HL-60 (cell line): ENCODE results near the gene ESYT2.

Source experiments
- DNase-seq, 2 experiments: peaks; one replicate each; pipeline ENCODE4 v3.0.0-alpha.2; 2010 to 2020; ENCODE audit warnings: low read depth in 1 of 2, low spot score in 1 of 2
- H3K27ac ChIP-seq: fragments of 250-450 bp; sonication (Bioruptor Pico); replicated peaks from 2 replicates; pipeline ENCODE4 v1.5.1; 2020; ENCODE audit warnings: mild to moderate bottlenecking, moderate library complexity
- H3K27me3 ChIP-seq: fragments of 250-450 bp; sonication (Bioruptor Pico); 2 replicates; pipeline ENCODE4 v1.5.1; 2021; ENCODE audit warnings: mild to moderate bottlenecking, moderate library complexity; ENCODE audit not compliant: insufficient read depth, poor library complexity, severe bottlenecking
- H3K4me3 ChIP-seq: replicated peaks from 2 replicates; pipeline ENCODE4 v1.5.1; 2011; ENCODE audit warnings: mild to moderate bottlenecking, control low read depth, low read length; ENCODE audit not compliant: insufficient read depth
- GABPA ChIP-seq: IDR thresholded peaks from 2 replicates; pipeline ENCODE4 v1.6.1; 2012; ENCODE audit warnings: low read depth
- POLR2AphosphoS5 ChIP-seq: IDR thresholded peaks from 2 replicates; pipeline ENCODE4 v1.6.1; 2012; ENCODE audit warnings: low read depth
- SPI1 ChIP-seq: IDR thresholded peaks from 2 replicates; pipeline ENCODE4 v1.6.1; 2012; ENCODE audit warnings: low read depth, mild to moderate bottlenecking, borderline replicate concordance
- TF ChIP-seq, protein P1 (sequence below): IDR thresholded peaks from 2 replicates; pipeline ENCODE4 v1.6.1; 2012; ENCODE audit warnings: low read depth; ENCODE audit not compliant: insufficient replicate concordance
- TF ChIP-seq, protein P2 (sequence below): IDR thresholded peaks from one replicate; pipeline ENCODE4 v1.5.1; 2011; ENCODE audit warnings: low read length, control low read depth, inconsistent platforms; ENCODE audit not compliant: insufficient read depth

ESYT2 gene

DNA sequence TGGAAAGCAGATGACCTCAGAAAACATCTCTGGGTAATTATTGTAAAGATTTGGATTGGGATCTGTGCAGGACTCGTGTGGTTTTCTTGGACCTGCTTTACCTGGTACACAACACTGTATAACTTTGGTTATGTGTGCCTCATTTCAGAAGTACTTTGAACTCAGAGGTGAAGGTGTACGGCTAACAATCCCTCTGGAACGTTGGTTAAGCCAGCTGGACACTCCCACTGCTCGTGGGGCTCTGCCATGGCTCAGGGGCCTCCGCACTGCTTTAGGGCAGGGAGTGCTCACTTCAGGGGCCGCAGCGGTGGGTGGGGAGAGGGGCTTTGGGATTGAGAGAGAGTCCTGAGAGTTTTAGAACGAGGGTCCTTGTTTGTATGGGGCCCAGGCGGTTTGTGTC, 40.6 kb upstream of the ESYT2 start:
- no peaks in the 10 kb centered on the region for H3K27me3 ChIP-seq
- H3K4me3 ChIP-seq: no peak overlapping the region
- TF ChIP-seq SPI1: no peak
- TF ChIP-seq, protein P1, sequence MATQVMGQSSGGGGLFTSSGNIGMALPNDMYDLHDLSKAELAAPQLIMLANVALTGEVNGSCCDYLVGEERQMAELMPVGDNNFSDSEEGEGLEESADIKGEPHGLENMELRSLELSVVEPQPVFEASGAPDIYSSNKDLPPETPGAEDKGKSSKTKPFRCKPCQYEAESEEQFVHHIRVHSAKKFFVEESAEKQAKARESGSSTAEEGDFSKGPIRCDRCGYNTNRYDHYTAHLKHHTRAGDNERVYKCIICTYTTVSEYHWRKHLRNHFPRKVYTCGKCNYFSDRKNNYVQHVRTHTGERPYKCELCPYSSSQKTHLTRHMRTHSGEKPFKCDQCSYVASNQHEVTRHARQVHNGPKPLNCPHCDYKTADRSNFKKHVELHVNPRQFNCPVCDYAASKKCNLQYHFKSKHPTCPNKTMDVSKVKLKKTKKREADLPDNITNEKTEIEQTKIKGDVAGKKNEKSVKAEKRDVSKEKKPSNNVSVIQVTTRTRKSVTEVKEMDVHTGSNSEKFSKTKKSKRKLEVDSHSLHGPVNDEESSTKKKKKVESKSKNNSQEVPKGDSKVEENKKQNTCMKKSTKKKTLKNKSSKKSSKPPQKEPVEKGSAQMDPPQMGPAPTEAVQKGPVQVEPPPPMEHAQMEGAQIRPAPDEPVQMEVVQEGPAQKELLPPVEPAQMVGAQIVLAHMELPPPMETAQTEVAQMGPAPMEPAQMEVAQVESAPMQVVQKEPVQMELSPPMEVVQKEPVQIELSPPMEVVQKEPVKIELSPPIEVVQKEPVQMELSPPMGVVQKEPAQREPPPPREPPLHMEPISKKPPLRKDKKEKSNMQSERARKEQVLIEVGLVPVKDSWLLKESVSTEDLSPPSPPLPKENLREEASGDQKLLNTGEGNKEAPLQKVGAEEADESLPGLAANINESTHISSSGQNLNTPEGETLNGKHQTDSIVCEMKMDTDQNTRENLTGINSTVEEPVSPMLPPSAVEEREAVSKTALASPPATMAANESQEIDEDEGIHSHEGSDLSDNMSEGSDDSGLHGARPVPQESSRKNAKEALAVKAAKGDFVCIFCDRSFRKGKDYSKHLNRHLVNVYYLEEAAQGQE: no peak
- TF ChIP-seq, protein P2, sequence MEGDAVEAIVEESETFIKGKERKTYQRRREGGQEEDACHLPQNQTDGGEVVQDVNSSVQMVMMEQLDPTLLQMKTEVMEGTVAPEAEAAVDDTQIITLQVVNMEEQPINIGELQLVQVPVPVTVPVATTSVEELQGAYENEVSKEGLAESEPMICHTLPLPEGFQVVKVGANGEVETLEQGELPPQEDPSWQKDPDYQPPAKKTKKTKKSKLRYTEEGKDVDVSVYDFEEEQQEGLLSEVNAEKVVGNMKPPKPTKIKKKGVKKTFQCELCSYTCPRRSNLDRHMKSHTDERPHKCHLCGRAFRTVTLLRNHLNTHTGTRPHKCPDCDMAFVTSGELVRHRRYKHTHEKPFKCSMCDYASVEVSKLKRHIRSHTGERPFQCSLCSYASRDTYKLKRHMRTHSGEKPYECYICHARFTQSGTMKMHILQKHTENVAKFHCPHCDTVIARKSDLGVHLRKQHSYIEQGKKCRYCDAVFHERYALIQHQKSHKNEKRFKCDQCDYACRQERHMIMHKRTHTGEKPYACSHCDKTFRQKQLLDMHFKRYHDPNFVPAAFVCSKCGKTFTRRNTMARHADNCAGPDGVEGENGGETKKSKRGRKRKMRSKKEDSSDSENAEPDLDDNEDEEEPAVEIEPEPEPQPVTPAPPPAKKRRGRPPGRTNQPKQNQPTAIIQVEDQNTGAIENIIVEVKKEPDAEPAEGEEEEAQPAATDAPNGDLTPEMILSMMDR: no peak
- TF ChIP-seq POLR2AphosphoS5: no peak
- TF ChIP-seq GABPA: no peak
- DNase-seq: no peak
- H3K27ac ChIP-seq: no peak overlapping the region

DNA sequence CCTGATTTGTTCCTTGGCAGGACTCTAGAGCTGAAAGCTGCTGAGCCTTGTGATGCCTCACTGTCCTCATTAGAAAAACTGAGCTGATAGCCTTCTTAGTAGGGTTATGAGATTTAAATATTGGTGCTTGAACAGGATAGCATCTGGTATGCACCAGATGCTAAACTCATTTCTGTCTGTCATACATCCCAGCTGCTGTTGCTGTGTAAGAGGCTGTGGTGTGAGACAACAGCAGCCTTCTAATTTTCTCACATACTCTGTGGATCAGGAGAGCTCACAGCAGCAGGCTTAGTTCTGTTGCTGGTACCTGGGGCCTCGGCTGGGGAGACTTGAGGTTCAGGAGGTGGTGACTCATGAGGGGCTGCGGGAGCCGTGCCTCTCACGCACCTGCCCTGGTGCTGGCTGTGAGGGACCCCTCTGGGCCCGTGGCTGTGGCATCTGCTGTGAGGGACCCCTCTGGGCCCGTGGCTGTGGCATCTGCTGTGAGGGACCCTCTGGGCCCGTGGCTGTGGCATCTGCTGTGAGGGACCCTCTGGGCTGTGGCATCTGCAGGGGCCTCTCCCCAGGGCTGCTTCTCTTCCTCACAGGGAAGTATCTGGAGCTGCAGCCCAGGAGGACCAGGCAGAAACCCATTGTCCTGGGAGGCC, 39.6 kb upstream of the ESYT2 start:
- TF ChIP-seq, protein P1: no peak
- no peak for TF ChIP-seq SPI1
- TF ChIP-seq, protein P2: no peak
- no peak for TF ChIP-seq POLR2AphosphoS5
- no peak for TF ChIP-seq GABPA
- Histone ChIP-seq H3K27me3 (no peaks in the 10 kb centered on the region), H3K4me3 (no peak overlapping the region), H3K27ac (no peak overlapping the region)
- DNase-seq: no peak

DNA sequence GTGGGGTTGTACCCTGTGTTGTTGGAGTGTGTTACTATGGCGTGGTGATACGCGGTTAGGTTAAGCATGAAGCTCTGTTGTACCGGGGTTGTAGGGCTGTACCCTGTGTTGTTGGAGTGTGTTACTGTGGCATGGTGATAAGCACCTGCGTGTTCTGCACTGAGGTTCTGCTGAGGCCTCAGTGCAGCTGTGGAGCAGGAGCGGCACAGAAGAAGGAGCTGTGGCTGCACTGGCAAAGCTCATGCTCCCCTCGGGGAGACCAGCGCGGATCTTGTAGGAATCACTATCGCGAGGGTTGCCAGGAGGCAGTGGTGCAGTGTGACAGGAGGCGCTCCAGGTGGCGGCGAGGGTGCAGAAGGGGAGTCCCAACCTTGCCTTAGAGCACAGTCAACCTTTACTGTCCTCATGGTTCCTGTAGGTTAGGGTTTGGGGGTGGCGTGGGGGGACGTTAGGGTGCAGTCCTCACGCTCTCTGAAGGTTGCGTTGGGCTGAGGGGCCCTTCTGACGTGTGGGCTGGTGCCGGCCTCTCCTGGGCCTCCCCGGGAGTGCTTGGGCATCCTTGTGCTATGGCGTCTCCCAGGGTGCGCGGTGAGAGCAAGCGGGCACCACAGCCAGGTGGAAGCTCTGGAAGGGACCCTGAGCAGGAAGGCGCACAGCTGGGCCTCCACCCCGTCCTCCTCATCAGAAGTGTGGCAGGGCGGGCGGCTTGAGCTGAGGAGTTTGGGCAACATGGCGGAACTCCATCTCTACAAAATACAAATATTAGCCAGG, 38.1 kb upstream of the ESYT2 start:
- TF ChIP-seq GABPA: no peak
- TF ChIP-seq, protein P1: no peak
- TF ChIP-seq, protein P2: no peak
- TF ChIP-seq POLR2AphosphoS5: no peak
- no peak for TF ChIP-seq SPI1
- H3K4me3 ChIP-seq: no peak overlapping the region
- H3K27me3 ChIP-seq: no peaks in the 10 kb centered on the region
- DNase-seq: no peak
- no peak overlapping the region for H3K27ac ChIP-seq
